GM18526 (cell line): ENCODE data around the gene IQSEC3.

Source experiments
- POLR2A ChIP-seq: IDR thresholded peaks from 3 replicates; pipeline ENCODE4 v1.6.1; 2011; ENCODE audit not compliant: insufficient read length; ENCODE audit errors: extremely low read depth

IQSEC3 gene

DNA sequence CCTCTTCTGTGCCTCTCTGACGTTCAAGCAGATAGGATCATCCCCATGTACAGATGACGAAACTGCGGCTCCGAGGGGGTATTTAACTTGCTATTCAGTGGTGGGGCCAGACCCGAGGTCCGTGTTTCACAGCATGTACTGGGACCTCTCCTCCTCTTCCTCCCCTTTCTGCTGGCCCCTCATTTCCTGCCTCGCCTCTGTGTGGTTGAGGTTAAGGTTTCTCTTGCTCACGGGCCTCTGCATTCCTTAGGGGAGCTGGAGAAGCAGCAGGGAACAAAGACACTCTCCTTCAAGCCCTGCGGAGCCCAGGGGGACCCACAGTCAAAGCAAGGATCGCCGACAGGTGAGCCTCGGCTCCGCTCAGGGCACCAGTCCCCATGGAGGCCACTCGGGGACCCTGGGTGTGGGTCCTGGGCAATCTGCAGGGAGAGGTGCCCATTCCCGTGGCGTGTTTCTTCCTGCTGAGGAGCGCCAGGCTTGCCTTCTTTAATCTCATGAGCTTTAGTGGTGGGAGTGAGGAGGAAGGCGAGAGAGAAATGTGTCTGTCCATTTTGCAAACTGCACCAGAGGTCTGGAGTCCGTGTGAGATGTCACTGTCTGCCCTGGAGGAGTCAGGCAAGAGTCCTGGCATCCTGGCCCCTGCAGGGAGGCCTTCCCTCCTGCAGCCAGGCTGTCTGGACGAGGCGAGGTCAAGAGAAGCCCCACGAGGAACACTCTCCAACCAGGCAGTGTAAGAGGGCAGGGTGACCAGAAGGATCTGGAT lies 102.4 kb downstream of the IQSEC3 start:
- no peak for TF ChIP-seq POLR2A

- TF ChIP-seq POLR2A, result no peak
Measured at GRCh38 chr12:169528-170370, 103.2 kb downstream of the IQSEC3 start.

GRCh38 chr12:170371-171225 lies 104.0 kb downstream of the IQSEC3 start:
- TF ChIP-seq POLR2A, result no peak

- no peak for TF ChIP-seq POLR2A
Measured at GRCh38 chr12:171276-171675, 104.7 kb downstream of the IQSEC3 start.

DNA sequence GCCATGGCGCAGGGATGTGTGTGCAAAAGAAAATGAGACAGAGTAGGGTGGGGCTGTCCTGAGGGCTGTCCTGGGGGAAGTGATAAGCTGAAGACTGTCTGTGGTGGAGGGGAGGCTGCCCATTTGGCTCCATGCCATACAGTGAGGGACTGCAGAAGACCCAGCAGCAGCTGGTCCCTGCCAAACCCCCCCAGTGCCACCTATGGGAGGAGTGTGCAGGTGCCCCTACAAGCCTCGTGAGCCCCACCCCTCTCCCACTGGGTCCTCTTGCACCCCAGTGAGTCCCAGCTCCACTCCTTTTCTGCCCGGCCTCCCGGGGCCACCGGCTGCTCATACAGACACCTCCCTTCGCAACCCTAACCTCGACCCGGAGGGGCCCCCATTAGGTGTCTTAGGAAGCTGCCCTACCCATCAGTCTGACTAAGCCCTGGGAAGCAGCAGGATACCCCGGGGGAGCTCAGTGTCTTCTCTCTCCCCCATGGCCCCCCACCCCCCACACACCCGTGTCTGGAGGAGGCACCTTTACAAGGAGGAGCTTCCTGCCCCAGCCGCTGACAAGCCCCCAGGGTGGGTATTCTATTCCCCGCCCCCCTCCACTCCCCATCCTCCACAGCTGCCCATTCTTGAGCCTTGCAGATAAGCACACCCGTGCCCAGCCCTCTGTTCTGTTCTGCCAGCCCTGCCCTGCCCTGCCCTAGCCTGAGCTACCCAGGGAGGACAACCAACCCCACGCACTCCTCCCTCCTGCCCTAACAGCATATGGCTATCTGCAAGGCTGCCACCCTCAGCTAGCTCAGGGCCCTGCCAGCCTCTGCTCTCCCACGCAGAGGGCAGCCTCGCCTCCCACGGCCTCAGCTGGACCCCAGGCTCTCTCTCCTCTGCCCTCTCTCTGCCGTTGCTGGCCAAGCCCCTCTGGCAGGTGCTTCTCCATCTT lies 105.4 kb downstream of the IQSEC3 start:
- no peak for TF ChIP-seq POLR2A

- no peak for TF ChIP-seq POLR2A
Measured at GRCh38 chr12:172732-173161, 106.2 kb downstream of the IQSEC3 start.

GRCh38 chr12:174124-174523 lies 107.6 kb downstream of the IQSEC3 start:
- TF ChIP-seq POLR2A, result no peak

- TF ChIP-seq POLR2A, result no peak
Measured at GRCh38 chr12:174596-174995, 108.0 kb downstream of the IQSEC3 start.

DNA sequence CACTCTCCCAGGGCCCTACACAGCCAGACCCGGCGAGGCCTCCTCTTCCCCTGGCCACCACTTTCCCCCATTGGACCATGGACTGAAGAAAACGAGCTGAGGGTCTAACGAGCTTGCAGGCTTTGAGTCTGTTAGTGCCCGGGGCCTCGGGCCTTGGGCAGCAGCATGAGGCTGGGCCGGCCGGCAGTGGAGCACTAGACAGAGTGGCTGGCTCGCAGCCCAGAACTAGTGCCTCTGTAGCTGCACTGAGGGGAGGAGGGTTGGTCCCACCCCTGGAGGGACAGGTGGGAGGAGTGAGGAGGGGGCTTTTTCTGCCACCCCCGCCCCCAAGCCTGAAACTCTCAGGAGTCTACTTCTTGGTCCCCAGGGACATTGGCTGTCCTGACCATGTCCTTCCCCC lies 108.7 kb downstream of the IQSEC3 start:
- no peak for TF ChIP-seq POLR2A

DNA sequence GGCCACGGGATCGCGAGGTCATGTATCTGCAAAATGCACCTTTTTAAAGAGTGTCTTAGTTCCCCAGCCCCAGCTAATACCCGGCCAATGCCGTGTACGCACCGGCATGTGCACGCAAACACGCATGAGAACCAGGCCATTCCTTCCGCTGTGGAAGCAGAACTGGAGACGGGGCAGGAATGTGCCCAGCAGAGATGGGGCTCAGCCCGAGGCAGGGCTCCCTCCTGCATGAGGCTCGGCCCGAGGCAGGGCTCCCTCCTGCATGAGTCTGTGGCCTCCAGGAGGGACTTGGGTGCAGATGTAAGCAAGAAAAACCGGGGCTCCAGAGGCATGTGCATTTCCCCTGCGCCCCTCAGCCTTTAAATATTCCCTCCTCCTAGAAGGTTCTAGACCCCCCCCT lies 109.2 kb downstream of the IQSEC3 start:
- TF ChIP-seq POLR2A, result no peak

DNA sequence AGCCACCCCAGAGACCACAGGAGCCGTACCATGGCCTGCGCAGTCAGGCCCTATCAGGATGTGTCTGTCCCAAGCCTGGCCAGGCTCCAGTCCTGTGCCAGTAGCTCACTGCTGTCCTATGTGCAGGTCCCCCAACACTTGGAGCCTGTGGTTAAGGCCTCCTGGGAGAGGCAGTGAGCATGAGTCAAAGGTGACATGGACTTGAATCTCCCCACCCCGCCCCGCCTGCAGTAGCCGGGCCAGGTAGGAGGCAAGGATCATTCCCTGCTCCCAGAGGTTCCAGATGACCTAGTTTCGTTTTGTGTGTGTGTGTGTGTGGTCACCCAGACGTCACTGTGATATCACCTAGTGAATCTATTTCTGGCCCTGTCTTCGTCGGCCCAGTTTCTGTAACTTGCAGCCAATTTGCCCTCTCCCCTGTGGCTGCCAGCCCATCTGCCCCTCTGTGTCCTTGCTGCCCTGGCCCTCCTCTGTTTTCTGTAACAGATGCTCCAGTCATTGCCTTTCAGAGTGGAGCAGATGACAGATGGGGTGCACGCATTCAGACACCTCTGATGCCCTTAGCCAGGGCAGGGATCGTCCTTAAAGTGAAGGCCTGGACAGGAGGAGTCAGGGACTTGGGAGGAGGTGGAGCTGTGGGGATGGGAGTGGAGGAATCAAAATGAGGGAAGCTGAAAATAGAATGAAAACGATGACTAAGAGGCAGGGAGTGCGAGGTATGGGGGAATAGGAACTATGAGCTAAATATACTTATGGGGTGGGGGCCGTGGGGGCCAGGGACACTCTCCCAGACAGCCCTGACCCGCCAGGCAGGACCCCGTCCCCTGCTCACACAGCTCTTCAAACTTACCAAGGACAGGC lies 110.0 kb downstream of the IQSEC3 start:
- TF ChIP-seq POLR2A, result no peak

- no peak for TF ChIP-seq POLR2A
Measured at GRCh38 chr12:177336-177979, 110.9 kb downstream of the IQSEC3 start.
